ENCODE measurements around the gene WWC2.
"Not testable (repeated sequence)": the region's sequence is repeated elsewhere in the genome, so short reads cannot be mapped to it uniquely, and the experiment has no call there.

WWC2 gene

DNA sequence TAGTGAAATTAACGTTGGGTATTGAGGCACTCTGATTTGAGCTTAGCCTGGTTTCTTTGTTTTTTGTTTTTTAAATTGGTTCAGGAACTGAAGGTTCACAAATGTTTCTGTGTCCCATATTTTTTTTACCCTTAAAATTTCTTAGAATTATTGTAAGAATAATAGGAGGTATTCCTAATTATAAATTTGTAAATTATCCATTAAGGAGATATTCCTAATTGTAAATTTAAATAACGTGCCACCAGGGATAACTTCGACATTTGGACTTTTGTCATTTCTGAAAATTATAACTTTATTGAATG lies 1.2 kb downstream of the WWC2 start:
- DNase-seq (ENCODE audit: low read depth in 2 of 2): no peak

DNA sequence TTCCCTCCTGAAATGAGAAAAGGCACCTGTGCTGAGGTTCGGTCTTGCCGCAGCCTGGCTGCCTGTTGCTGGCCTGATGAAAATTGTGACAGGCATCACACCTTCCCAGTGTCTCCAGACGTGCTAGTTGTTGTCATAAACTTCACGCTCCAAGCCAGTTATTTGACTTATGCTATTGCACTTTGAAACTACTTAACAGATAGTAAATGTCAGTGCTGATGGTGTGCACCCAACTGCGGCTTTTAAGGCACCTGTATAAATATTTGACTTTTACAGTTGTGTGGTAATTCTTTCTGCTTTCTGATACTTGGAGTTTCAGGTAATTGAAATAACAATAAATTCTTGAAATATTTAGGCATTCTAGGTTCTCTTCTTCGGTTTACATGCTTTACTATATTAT lies 1.8 kb downstream of the WWC2 start:
- DNase-seq (ENCODE audit: low read depth in 2 of 2): no peak

GRCh38 chr4:183101956-183102480 lies 3.0 kb downstream of the WWC2 start:
- DNase-seq (ENCODE audit: low read depth in 2 of 2): no peak

GRCh38 chr4:183105092-183105491 lies 6.0 kb downstream of the WWC2 start:
- DNase-seq (ENCODE audit: low read depth in 2 of 2): no peak

- no peak for DNase-seq (ENCODE audit: low read depth in 2 of 2)
Measured at GRCh38 chr4:183106839-183107238, 7.8 kb downstream of the WWC2 start.

- no peak for DNase-seq (ENCODE audit: low read depth in 2 of 2)
Measured at GRCh38 chr4:183107891-183108459, 8.9 kb downstream of the WWC2 start.

DNA sequence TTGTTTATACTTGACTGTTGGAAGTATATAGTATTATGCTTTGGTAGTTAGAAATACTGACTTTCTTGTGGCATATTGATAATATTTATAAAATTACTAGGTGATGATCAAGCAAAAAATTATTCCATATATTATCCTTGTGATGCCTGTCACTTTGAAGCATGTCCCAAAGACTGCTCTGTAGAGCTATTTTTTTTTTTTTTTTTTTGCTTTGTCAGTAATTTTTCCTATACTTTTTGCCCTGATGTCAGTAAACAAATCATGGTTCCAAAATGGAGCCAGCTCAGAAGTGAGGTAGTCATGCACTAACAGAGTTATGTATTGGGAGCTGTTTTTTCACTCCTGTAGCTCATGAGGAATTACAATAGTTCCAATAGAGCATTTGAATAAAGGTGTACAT lies 11.2 kb downstream of the WWC2 start:
- no peak for DNase-seq (ENCODE audit: low read depth in 2 of 2)

DNA sequence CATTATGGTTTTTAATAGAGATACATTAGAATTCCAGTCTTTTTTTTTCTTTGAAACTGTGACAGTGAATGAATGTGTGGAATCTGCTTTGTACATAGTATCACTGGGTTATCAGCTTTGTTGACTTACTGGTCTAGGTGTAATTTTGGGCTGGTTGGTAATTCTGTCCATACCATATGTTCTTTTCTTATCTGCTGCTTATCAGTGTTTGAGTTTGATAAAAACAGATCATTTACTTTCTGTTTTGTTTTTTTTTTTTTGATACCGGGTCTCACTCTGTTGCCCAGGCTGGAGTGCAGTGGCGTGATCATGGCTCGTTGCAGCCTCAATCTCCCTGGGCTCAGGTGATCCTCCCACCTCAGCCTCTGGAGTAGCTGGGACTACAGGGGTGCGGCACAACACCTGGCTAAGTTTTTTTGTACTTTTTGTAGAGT lies 12.4 kb downstream of the WWC2 start:
- no peak for DNase-seq (ENCODE audit: low read depth in 2 of 2)

- no peak for DNase-seq (ENCODE audit: low read depth in 2 of 2)
Measured at GRCh38 chr4:183118141-183118540, 19.1 kb downstream of the WWC2 start.

- DNase-seq (ENCODE audit: low read depth in 2 of 2): no peak
Measured at GRCh38 chr4:183118585-183118984, 19.5 kb downstream of the WWC2 start.

- DNase-seq (ENCODE audit: low read depth in 2 of 2): not testable (repeated sequence)
Measured at GRCh38 chr4:183121660-183122059, 22.6 kb downstream of the WWC2 start.

DNA sequence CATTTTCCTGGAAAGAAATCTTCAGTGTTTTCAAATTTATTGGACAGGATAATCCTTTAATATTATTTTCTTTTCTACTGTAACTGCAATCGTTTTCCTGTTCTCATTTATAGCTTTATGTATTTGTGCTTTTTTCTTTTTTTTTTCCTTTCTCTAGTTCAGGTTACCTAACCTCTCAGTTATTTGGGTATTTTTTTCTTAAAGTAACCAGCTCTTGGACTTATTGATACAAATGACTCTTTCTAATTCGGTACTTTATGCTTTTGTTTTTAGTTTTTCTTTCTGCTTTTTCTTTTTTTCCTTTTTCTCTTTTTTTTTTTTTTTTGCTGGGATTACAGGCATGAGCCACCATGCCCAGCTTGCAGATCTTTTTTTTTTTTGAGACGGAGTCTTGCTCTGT lies 25.2 kb downstream of the WWC2 start:
- DNase-seq (ENCODE audit: low read depth in 2 of 2): no peak

DNA sequence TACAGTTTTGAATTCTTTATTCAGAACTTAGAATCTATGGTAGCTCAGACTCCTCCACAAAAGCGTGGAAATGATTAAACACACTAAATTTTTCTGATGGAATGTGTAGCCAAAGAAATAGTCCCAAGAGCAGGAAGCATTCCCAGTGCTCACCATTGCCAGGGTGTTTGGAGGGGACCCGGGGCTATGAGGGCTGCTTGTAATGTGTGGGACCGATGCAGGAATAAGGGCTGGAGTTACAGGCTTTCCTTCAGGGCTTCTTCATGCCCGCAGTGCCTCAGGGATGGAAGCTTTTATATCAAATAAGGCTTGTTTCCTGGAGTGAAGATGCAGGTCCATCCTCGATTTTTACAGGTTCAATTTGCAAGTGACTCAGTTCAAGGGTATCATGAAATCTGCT lies 25.8 kb downstream of the WWC2 start:
- no peak for DNase-seq (ENCODE audit: low read depth in 2 of 2)

GRCh38 chr4:183129125-183129524 lies 30.1 kb downstream of the WWC2 start:
- DNase-seq (ENCODE audit: low read depth in 2 of 2): no peak

- DNase-seq (ENCODE audit: low read depth in 2 of 2): no peak
Measured at GRCh38 chr4:183129675-183130074, 30.6 kb downstream of the WWC2 start.

- DNase-seq (ENCODE audit: low read depth in 2 of 2): no peak
Measured at GRCh38 chr4:183130328-183131155, 31.5 kb downstream of the WWC2 start.

DNA sequence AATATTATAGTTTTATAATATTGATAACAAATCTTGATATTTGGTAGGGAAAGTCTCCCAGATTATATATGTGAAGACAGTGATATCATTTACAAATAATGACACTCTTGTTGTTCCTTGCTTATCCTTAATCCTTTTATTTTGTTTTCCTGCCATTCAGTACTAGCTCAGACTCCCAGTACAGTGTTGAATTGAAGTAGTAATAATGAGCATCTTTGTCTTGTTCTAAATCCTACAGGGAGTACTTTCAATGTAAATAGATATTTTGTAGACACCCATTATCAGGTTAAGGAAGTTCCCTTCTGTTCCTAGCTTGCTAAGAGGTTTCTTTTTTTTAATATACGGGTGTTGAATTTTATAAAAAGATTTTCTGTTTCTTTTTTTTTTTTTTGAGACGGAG lies 33.0 kb downstream of the WWC2 start:
- no peak for DNase-seq (ENCODE audit: low read depth in 2 of 2)

DNA sequence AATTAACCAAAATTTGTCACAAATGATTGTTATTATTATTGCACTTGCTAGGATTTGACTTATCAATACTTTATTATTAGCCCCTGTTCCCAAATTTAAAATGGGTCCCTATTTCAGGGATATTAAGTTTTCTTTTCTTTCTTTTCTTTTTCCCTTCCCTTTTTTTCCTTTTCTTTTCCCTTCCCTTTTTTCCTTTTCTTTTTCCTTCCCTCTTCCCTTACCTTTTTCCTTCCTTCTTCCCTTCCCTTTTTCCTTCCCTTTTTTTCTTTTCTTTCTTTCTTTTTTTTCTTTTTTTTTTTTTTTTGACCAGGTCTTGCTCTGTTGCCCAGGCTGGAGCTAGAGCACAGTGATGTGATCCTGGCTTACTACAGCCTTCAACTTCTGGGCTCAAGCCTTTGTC lies 33.8 kb downstream of the WWC2 start:
- no peak for DNase-seq (ENCODE audit: low read depth in 2 of 2)

DNA sequence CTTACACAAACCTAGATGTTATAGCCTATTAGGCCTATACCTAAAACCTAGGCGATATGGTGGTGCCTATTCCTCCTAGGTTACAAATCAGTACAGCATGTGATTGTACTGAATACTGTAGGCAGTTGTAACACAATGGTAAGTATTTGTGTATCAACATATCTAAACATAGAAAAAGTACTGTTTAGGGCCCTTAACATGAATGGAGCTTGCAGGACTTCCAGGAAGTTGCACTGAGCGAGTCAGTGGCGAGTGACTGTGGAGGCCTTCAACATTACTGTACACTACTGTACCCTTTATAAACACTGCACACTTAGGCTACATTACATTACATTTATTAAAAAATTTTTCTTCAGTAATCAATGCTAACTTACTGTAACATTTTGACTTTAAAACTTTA lies 37.8 kb downstream of the WWC2 start:
- DNase-seq (ENCODE audit: low read depth in 2 of 2): no peak

DNA sequence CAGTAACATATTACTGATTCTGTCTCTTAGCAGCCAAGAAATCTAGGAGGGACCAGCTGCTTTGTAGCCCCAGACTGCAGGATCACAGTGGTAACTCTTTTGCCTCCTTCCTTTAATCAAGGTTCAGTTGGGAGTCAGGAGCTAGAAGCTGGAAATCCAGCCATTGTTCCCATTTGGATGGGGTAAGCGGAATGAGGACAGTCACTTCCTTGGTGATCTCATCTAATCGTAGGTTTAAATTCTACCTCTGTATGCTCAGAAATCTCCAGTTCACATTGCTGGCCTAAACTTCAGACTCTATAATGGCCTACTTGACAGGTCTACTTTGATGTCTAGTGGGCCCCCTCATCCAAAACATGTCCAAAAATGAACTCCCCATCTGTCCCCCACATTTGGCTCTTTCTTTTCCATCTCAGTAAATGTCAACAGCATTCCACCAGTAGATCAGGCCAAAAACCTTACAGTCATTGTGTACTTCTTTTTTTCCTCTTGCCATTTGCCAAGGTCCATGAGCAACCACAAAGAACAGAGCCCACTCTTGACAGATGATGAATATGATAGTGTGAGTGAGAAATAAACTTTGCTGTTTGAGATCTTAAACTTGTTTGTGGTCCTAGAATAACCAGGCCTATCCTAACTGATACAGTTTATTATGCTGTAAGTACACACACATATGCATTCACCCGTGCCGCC lies 40.1 kb downstream of the WWC2 start:
- DNase-seq (ENCODE audit: low read depth in 2 of 2): no peak

GRCh38 chr4:183139972-183140570 lies 41.0 kb downstream of the WWC2 start:
- no peak for DNase-seq (ENCODE audit: low read depth in 2 of 2)

- no peak for DNase-seq (ENCODE audit: low read depth in 2 of 2)
Measured at GRCh38 chr4:183140911-183141320, 41.9 kb downstream of the WWC2 start.

- no peak for DNase-seq (ENCODE audit: low read depth in 2 of 2)
Measured at GRCh38 chr4:183141997-183142396, 42.9 kb downstream of the WWC2 start.
